Astrocyte (in vitro differentiated cells and primary cell): ENCODE results near the gene GLRA1.

ENCODE experiments used
- CTCF ChIP-seq: IDR thresholded peaks from 2 replicates; pipeline ENCODE4 v1.5.1; 2011; ENCODE audit warnings: low read depth, mild to moderate bottlenecking, inconsistent platforms, low read length, moderate library complexity; ENCODE audit not compliant: insufficient read depth
- EZH2 ChIP-seq: IDR thresholded peaks from 2 replicates; pipeline ENCODE4 v1.6.1; 2012; ENCODE audit warnings: mild to moderate bottlenecking, low read length, inconsistent platforms; ENCODE audit not compliant: insufficient read depth

DNA sequence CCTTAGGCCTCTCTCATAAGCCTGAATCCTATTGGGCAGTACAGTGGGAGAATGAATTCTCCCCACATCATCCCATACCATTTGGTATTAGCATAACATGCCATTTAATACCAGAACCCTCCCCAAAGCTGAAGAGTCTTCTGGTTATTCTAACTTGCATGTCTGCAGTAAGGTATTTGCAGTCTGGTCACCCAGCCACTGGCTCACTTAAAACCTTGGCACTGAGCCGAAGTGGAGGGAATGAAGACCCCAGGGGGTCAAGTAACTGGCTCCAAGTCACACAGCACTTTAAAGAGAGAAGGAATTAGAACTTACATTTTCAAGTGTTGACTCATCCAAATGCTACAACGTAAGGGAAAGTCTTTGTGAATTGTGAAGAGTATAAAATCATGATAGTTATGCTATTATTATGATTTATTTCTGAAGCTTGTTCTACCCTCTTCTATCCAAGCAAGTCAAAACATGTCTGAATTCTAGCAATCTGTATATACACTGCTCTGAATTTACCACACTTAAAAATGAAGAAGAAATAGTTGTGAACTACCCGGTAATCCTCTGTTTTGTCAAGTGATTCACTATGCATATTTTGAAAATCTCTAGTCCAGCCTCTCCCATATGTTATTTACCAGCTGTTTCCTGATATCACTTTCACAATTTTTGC lies 28.5 kb downstream of the GLRA1 start:
- no peak for TF ChIP-seq CTCF
- no peak for TF ChIP-seq EZH2
